ENCODE data around the gene CARD14. TPM values are rescaled to one million over a fixed set of nuclear protein-coding genes. Genes with fewer than 3 reads are reported as not detected.

CARD14 gene
- total and polyA plus RNA-seq, 9 donors = 0.10 to 2.3 (median 0.18) TPM; not detected in 3

- Histone ChIP-seq H3K9me3 (no peaks in the 10 kb centered on the region), H3K4me1 (ENCODE audit: insufficient read depth) (peaks cover 6% of the 10 kb centered on the region), H3K4me3 (no peak overlapping the region), H3K36me3 (no peaks in the 10 kb centered on the region), H3K27me3 (no peaks in the 10 kb centered on the region), H3K27ac (no peak overlapping the region)
- no peak for TF ChIP-seq CTCF (IDR thresholded peaks at IDR 0.05)
- TF ChIP-seq EP300 (IDR thresholded peaks at IDR 0.05) = no peak
- no peak for TF ChIP-seq POLR2A (IDR thresholded peaks at IDR 0.05)
- no peak for DNase-seq
- WGBS, 3 donors = 88 to 93% (median 92%) methylated on average over 5 to 6 of the region's 6 CpGs
- intact Hi-C loops (cut with DNase I) = no loop called here
Measured at GRCh38 chr17:80224683-80225082, 54.9 kb downstream of the CARD14 start.

GRCh38 chr17:80225230-80225629, 55.4 kb downstream of the CARD14 start:
- 84 to 93% (median 87%) methylated on average over 6 of the region's 6 CpGs for WGBS, 3 donors
- no peaks in the 10 kb centered on the region for H3K36me3 ChIP-seq
- no peaks in the 10 kb centered on the region for H3K27me3 ChIP-seq
- intact Hi-C loops (cut with DNase I) = no loop called here
- no peak for DNase-seq
- no peak overlapping the region for H3K4me3 ChIP-seq
- H3K9me3 ChIP-seq = no peaks in the 10 kb centered on the region
- H3K27ac ChIP-seq = no peak overlapping the region
- TF ChIP-seq POLR2A (IDR thresholded peaks at IDR 0.05) (no peak), EP300 (IDR thresholded peaks at IDR 0.05) (no peak), CTCF (IDR thresholded peaks at IDR 0.05) (no peak)
- peaks cover 7% of the 10 kb centered on the region for H3K4me1 ChIP-seq (ENCODE audit: insufficient read depth)

- no peak overlapping the region for H3K27ac ChIP-seq
- 88 to 95% (median 94%) methylated on average over 4 of the region's 4 CpGs for WGBS, 3 donors
- TF ChIP-seq POLR2A (IDR thresholded peaks at IDR 0.05) (no peak), CTCF (IDR thresholded peaks at IDR 0.05) (no peak), EP300 (IDR thresholded peaks at IDR 0.05) (no peak)
- no peaks in the 10 kb centered on the region for H3K9me3 ChIP-seq
- H3K36me3 ChIP-seq = no peaks in the 10 kb centered on the region
- DNase-seq = no peak
- H3K27me3 ChIP-seq = no peaks in the 10 kb centered on the region
- intact Hi-C loops (cut with DNase I) = no loop called here
- H3K4me3 ChIP-seq = no peak overlapping the region
- H3K4me1 ChIP-seq (ENCODE audit: insufficient read depth) = peaks cover 5% of the 10 kb centered on the region
Measured at GRCh38 chr17:80227156-80227555, 57.3 kb downstream of the CARD14 start.

- H3K4me3 ChIP-seq = no peak overlapping the region
- H3K27me3 ChIP-seq = no peaks in the 10 kb centered on the region
- no peak for TF ChIP-seq POLR2A (IDR thresholded peaks at IDR 0.05)
- TF ChIP-seq EP300 (IDR thresholded peaks at IDR 0.05) = no peak
- TF ChIP-seq CTCF (IDR thresholded peaks at IDR 0.05) = no peak
- WGBS, 3 donors = 90 to 92% (median 92%) methylated on average over 11 of the region's 11 CpGs
- intact Hi-C loops (cut with DNase I) = no loop called here
- no peaks in the 10 kb centered on the region for H3K36me3 ChIP-seq
- DNase-seq = no peak
- H3K4me1 ChIP-seq (ENCODE audit: insufficient read depth) = peaks cover 5% of the 10 kb centered on the region
- no peaks in the 10 kb centered on the region for H3K9me3 ChIP-seq
- H3K27ac ChIP-seq = no peak overlapping the region
Measured at GRCh38 chr17:80227666-80228065, 57.8 kb downstream of the CARD14 start.
